ENCODE measurements around the gene RNF125.
"Not testable (repeated sequence)": the region's sequence is repeated elsewhere in the genome, so short reads cannot be mapped to it uniquely, and the experiment has no call there.

Gene RNF125

DNA sequence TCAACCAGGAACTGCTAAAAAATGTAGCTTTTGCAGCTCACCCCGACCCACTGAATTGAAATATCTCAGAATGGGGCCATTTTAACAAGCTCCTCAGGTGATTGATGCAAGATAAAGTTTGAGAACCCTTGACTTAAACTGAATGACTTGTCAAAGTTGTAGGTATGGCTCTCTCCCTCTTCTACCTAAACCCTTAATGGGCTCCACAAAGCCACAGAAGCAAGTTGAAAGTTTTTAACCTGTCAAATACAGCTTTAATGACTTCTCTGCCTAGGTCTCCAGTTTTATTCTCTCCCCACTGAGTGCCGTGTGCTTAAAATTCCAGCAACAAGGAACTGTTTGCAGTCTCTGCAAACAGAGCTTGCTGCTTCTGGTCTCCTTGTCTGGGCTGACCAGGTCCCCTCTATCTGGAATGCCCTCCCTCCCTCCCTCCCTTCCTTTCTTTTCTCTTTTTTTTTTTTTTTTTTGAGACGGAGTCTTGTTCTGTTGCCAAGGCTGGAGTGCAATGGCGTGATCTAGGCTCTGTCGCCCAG is 19.7 kb upstream of the RNF125 start:
- H2AFZ ChIP-seq (ENCODE audit: low read depth, low read length) = no peak overlapping the region
- no peaks in the 10 kb centered on the region for H3K79me2 ChIP-seq (ENCODE audit: low read length)
- H3K4me1 ChIP-seq (ENCODE audit: low read length) = no peaks in the 10 kb centered on the region
- no peaks in the 10 kb centered on the region for H3K9me3 ChIP-seq (ENCODE audit: insufficient read depth, low read length)
- no peak overlapping the region for H3K9ac ChIP-seq (ENCODE audit: low read length)
- H3K36me3 ChIP-seq (replicated peaks; ENCODE audit: low read depth, low read length) = no peaks in the 10 kb centered on the region
- no peak overlapping the region for H3K4me3 ChIP-seq (ENCODE audit: low read length)
- H4K20me1 ChIP-seq (ENCODE audit: insufficient read depth, low read length) = no peaks in the 10 kb centered on the region
- H3K27ac ChIP-seq (ENCODE audit: low read length) = no peak overlapping the region
- TF ChIP-seq, protein P1, sequence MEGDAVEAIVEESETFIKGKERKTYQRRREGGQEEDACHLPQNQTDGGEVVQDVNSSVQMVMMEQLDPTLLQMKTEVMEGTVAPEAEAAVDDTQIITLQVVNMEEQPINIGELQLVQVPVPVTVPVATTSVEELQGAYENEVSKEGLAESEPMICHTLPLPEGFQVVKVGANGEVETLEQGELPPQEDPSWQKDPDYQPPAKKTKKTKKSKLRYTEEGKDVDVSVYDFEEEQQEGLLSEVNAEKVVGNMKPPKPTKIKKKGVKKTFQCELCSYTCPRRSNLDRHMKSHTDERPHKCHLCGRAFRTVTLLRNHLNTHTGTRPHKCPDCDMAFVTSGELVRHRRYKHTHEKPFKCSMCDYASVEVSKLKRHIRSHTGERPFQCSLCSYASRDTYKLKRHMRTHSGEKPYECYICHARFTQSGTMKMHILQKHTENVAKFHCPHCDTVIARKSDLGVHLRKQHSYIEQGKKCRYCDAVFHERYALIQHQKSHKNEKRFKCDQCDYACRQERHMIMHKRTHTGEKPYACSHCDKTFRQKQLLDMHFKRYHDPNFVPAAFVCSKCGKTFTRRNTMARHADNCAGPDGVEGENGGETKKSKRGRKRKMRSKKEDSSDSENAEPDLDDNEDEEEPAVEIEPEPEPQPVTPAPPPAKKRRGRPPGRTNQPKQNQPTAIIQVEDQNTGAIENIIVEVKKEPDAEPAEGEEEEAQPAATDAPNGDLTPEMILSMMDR (IDR thresholded peaks at IDR 0.05; ENCODE audit: low read depth, low read length) = no peak
- TF ChIP-seq EZH2phosphoT487 (IDR thresholded peaks at IDR 0.05; ENCODE audit: low read depth) = no peak
- H3K4me2 ChIP-seq (ENCODE audit: low read length) = no peak overlapping the region
- H3K27me3 ChIP-seq (ENCODE audit: low read depth, low read length) = no peaks in the 10 kb centered on the region

- H3K4me1 ChIP-seq (ENCODE audit: low read length); H3K79me2 ChIP-seq (ENCODE audit: low read length); H3K4me2 ChIP-seq (ENCODE audit: low read length); H3K27ac ChIP-seq (ENCODE audit: low read length); H3K4me3 ChIP-seq (ENCODE audit: low read length); H3K9me3 ChIP-seq (ENCODE audit: insufficient read depth, low read length); H3K36me3 ChIP-seq (replicated peaks; ENCODE audit: low read depth, low read length); H3K9ac ChIP-seq (ENCODE audit: low read length); H2AFZ ChIP-seq (ENCODE audit: low read depth, low read length); H4K20me1 ChIP-seq (ENCODE audit: insufficient read depth, low read length); H3K27me3 ChIP-seq (ENCODE audit: low read depth, low read length): not testable (repeated sequence)
These were observed 17.5 kb upstream of the RNF125 start for GRCh38 chr18:32001141-32001540.

DNA sequence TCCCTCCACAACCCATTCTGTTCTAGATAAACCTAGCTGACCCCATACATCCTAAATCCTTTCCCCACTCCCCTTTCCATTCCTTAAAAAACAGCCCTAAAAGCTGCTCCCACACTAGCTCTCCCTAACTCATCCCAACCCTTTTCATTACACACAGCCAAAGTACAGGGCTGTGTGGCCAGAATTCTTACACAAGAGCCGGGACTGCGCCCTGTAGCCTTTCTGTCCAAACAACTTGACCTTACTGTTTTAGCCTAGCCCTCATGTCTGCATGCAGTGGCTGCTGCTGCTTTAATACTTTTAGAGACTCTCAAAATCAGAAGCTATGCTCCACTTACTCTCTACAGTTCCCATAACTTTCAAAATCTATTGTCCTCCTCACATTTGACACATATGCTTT is 14.8 kb upstream of the RNF125 start:
- H3K4me1 ChIP-seq (ENCODE audit: low read length); H3K27me3 ChIP-seq (ENCODE audit: low read depth, low read length); H3K27ac ChIP-seq (ENCODE audit: low read length); H3K4me2 ChIP-seq (ENCODE audit: low read length); H3K9me3 ChIP-seq (ENCODE audit: insufficient read depth, low read length); H3K4me3 ChIP-seq (ENCODE audit: low read length); H3K9ac ChIP-seq (ENCODE audit: low read length); H2AFZ ChIP-seq (ENCODE audit: low read depth, low read length); H3K79me2 ChIP-seq (ENCODE audit: low read length); H3K36me3 ChIP-seq (replicated peaks; ENCODE audit: low read depth, low read length); H4K20me1 ChIP-seq (ENCODE audit: insufficient read depth, low read length): not testable (repeated sequence)

DNA sequence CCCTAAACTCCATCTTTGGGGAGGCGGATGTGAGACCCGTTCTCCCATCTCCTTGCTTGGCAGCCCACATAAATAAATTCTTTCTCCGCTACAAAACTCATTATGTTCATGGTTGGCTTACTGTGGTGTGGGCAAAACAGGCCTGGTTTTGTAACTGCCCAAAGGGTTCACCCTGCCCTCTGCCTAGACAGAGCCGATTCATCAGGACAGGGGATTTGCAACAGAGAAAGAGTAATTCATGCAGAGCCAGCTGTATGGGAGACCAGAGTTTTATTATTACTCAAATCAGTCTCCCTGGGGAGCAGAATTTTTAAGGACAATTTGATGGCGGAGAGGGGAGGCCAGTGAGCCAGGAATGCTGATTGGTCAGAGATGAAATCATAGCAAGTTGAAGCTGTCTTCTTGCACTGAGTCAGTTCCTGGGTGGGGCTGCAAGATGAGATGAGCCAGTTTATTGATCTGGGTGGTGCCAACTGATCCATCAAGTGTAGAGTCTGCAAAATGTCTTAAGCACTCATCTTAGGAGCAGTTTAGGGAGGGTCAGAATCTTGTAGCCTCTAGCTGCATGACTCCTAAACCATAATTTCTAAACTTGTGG is 8.4 kb upstream of the RNF125 start:
- no peak overlapping the region for H3K4me2 ChIP-seq (ENCODE audit: low read length)
- H3K4me1 ChIP-seq (ENCODE audit: low read length) = no peaks in the 10 kb centered on the region
- no peak overlapping the region for H2AFZ ChIP-seq (ENCODE audit: low read depth, low read length)
- no peak overlapping the region for H3K9ac ChIP-seq (ENCODE audit: low read length)
- H3K36me3 ChIP-seq (replicated peaks; ENCODE audit: low read depth, low read length) = no peaks in the 10 kb centered on the region
- TF ChIP-seq, protein P1 (IDR thresholded peaks at IDR 0.05; ENCODE audit: low read depth, low read length) = no peak
- TF ChIP-seq EZH2phosphoT487 (IDR thresholded peaks at IDR 0.05; ENCODE audit: low read depth) = no peak
- H3K9me3 ChIP-seq (ENCODE audit: insufficient read depth, low read length) = no peaks in the 10 kb centered on the region
- no peak overlapping the region for H3K4me3 ChIP-seq (ENCODE audit: low read length)
- no peaks in the 10 kb centered on the region for H4K20me1 ChIP-seq (ENCODE audit: insufficient read depth, low read length)
- H3K27me3 ChIP-seq (ENCODE audit: low read depth, low read length) = no peaks in the 10 kb centered on the region
- no peaks in the 10 kb centered on the region for H3K79me2 ChIP-seq (ENCODE audit: low read length)
- H3K27ac ChIP-seq (ENCODE audit: low read length) = no peak overlapping the region

DNA sequence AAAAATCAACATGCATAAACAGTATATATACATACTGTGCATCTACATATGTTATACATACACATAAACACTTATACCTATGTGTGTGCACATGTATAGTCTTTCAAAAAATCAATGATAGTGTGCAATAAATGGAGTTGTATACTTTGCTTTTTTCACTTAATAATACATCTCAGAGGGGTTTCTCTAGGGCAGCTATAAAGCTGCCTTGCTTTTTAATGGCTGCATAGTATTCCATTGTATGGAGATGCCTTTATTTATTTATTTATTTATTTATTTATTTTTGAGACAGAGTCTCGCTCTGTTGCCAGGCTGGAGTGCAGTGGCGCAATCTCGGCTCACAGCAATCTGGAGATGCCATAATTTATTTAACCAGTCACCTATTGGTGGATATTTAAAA is 7.4 kb upstream of the RNF125 start:
- H3K79me2 ChIP-seq (ENCODE audit: low read length) = no peaks in the 10 kb centered on the region
- no peaks in the 10 kb centered on the region for H3K36me3 ChIP-seq (replicated peaks; ENCODE audit: low read depth, low read length)
- H4K20me1 ChIP-seq (ENCODE audit: insufficient read depth, low read length) = no peaks in the 10 kb centered on the region
- no peak overlapping the region for H2AFZ ChIP-seq (ENCODE audit: low read depth, low read length)
- no peak for TF ChIP-seq EZH2phosphoT487 (IDR thresholded peaks at IDR 0.05; ENCODE audit: low read depth)
- TF ChIP-seq, protein P1 (IDR thresholded peaks at IDR 0.05; ENCODE audit: low read depth, low read length) = no peak
- no peaks in the 10 kb centered on the region for H3K9me3 ChIP-seq (ENCODE audit: insufficient read depth, low read length)
- H3K4me2 ChIP-seq (ENCODE audit: low read length) = no peak overlapping the region
- no peak overlapping the region for H3K27ac ChIP-seq (ENCODE audit: low read length)
- H3K9ac ChIP-seq (ENCODE audit: low read length) = no peak overlapping the region
- no peak overlapping the region for H3K4me3 ChIP-seq (ENCODE audit: low read length)
- H3K4me1 ChIP-seq (ENCODE audit: low read length) = no peaks in the 10 kb centered on the region
- H3K27me3 ChIP-seq (ENCODE audit: low read depth, low read length) = no peaks in the 10 kb centered on the region

Measured in OCI-LY3 (cell line).